MCF 10A (cell line): Measurements from ENCODE around the gene GRIK3. TPM values are rescaled to one million over a fixed set of nuclear protein-coding genes. Genes with fewer than 3 reads are reported as not detected.
"Not testable (repeated sequence)": the region's sequence is repeated elsewhere in the genome, so short reads cannot be mapped to it uniquely, and the experiment has no call there.

Experiments
- BruUV-seq: library from RNA; stranded (reverse); fragments of 400-500 nt; replicated peaks from 2 replicates; lab custom pipeline; 2021; lab: Mats Ljungman, UMichigan
- CTCF ChIA-PET: fragments of 300-600 bp; sonication (Branson Sonifier 250); formaldehyde crosslinking; extraction: SDS; loops from one replicate; lab custom pipeline; 2021; ENCODE audit warnings: antibody characterized with exemption, inconsistent platforms; lab: Yijun Ruan, JAX
- POLR2A ChIA-PET: fragments of 300-600, 350-650 bp; sonication (Branson Sonifier 250); formaldehyde crosslinking; extraction: SDS; loops from one replicate; lab custom pipeline; 2020; ENCODE audit warnings: antibody characterized with exemption, inconsistent platforms; lab: Yijun Ruan, JAX
- DNase-seq: peaks from one replicate; pipeline ENCODE4 v3.0.0-alpha.2; 2018; ENCODE audit not compliant: unreplicated experiment
- H3K27ac Mint-ChIP-seq: one replicate; pipeline ENCODE4 v1.8.0; 2022; ENCODE audit warnings: mild to moderate bottlenecking, low read depth, mixed read lengths; ENCODE audit not compliant: unreplicated experiment
- H3K27me3 Mint-ChIP-seq: one replicate; pipeline ENCODE4 v1.8.0; 2022; ENCODE audit warnings: mixed read lengths; ENCODE audit not compliant: insufficient read depth, unreplicated experiment
- H3K36me3 Mint-ChIP-seq: one replicate; pipeline ENCODE4 v1.8.0; 2022; ENCODE audit warnings: mild to moderate bottlenecking, moderate library complexity, mixed read lengths; ENCODE audit not compliant: insufficient read depth, unreplicated experiment
- H3K4me1 Mint-ChIP-seq: one replicate; pipeline ENCODE4 v1.8.0; 2022; ENCODE audit warnings: mixed read lengths; ENCODE audit not compliant: insufficient read depth, unreplicated experiment
- H3K4me3 Mint-ChIP-seq: one replicate; pipeline ENCODE4 v1.8.0; 2022; ENCODE audit warnings: mild to moderate bottlenecking, moderate library complexity, mixed read lengths; ENCODE audit not compliant: unreplicated experiment
- H3K9me3 Mint-ChIP-seq: one replicate; pipeline ENCODE4 v1.8.0; 2022; ENCODE audit warnings: mixed read lengths; ENCODE audit not compliant: unreplicated experiment
- CTCF ChIP-seq: fragments of 200-600 bp; IDR thresholded peaks from one replicate; pipeline ENCODE4 v1.8.0; 2022; ENCODE audit warnings: antibody characterized with exemption, mild to moderate bottlenecking; ENCODE audit not compliant: unreplicated experiment
- intact Hi-C: fragments of 100-400 bp; cut with micrococcal nuclease; formaldehyde crosslinking; loops from 2 replicates; pipeline ENCODE4 v1.14.1; 2022
- total RNA-seq: library from RNA; stranded (reverse); gene quantifications from 2 replicates; pipeline ENCODE4 v1.2.3, GENCODE V29; 2022

GRIK3 gene
- total RNA-seq, 1 experiment from 2014 or later: not detected

GRCh38 chr1:36769886-36770830 lies 264.2 kb downstream of the GRIK3 start:
- no peak for DNase-seq
- TF ChIP-seq CTCF: no peak

GRCh38 chr1:36768486-36769178 lies 265.7 kb downstream of the GRIK3 start:
- Mint-ChIP-seq H3K4me3 (no peak overlapping the region), H3K4me1 (no peaks in the 10 kb centered on the region), H3K9me3 (no peaks in the 10 kb centered on the region), H3K27me3 (peaks cover 30% of the 10 kb centered on the region), H3K36me3 (no peaks in the 10 kb centered on the region), H3K27ac (no peak overlapping the region)
- TF ChIP-seq CTCF: no peak
- no peak for DNase-seq
- intact Hi-C loops: no loop called here
- ChIA-PET CTCF (no interaction called here), POLR2A (no interaction called here)
- no TSS peak for BruUV-seq

More at GRCh38 chr1:36769886-36770830, 264.2 kb downstream of the GRIK3 start:
- H3K4me3 Mint-ChIP-seq: no peak overlapping the region
- ChIA-PET POLR2A (no interaction called here), CTCF (interaction anchor here (1.0 kb wide), 1 partner anchor 12 kb away, joined by 3 read pairs; no protein-coding TSS in a partner anchor)
- H3K36me3 Mint-ChIP-seq: no peaks in the 10 kb centered on the region
- H3K27me3 Mint-ChIP-seq: peaks cover 30% of the 10 kb centered on the region
- H3K27ac Mint-ChIP-seq: no peak overlapping the region
- no TSS peak for BruUV-seq
- intact Hi-C loops: no loop called here
- H3K9me3 Mint-ChIP-seq: no peaks in the 10 kb centered on the region
- no peaks in the 10 kb centered on the region for H3K4me1 Mint-ChIP-seq

- H3K27ac Mint-ChIP-seq, POLR2A ChIA-PET, H3K9me3 Mint-ChIP-seq, H3K36me3 Mint-ChIP-seq, H3K4me1 Mint-ChIP-seq, H3K4me3 Mint-ChIP-seq, CTCF ChIA-PET, intact Hi-C loops, BruUV-seq, DNase-seq: not testable (repeated sequence)
- peaks cover 30% of the 10 kb centered on the region for H3K27me3 Mint-ChIP-seq
Observed at GRCh38 chr1:36767429-36767828, 266.9 kb downstream of the GRIK3 start.

GRCh38 chr1:36766481-36766880 lies 267.8 kb downstream of the GRIK3 start:
- ChIA-PET CTCF (no interaction called here), POLR2A (no interaction called here)
- no peak for DNase-seq
- H3K9me3 Mint-ChIP-seq: no peaks in the 10 kb centered on the region
- no peak overlapping the region for H3K27ac Mint-ChIP-seq
- peaks cover 30% of the 10 kb centered on the region for H3K27me3 Mint-ChIP-seq
- intact Hi-C loops: no loop called here
- no peaks in the 10 kb centered on the region for H3K36me3 Mint-ChIP-seq
- TF ChIP-seq CTCF: no peak
- no TSS peak for BruUV-seq
- H3K4me3 Mint-ChIP-seq: no peak overlapping the region
- no peaks in the 10 kb centered on the region for H3K4me1 Mint-ChIP-seq
